Breast epithelium (tissue), 4 donors: Measurements from ENCODE around the gene AP5Z1. TPM values are rescaled to one million over a fixed set of nuclear protein-coding genes. Genes with fewer than 3 reads are reported as not detected.

ENCODE experiments used
- DNase-seq, 2 donors: peaks; one replicate each; pipeline ENCODE4 v3.0.0-alpha.2; 2019; ENCODE audit warnings: low spot score in 2 of 2
- H3K27ac ChIP-seq, 2 donors: fragments of 200-600 bp; sonication (generic) in 1 of 2; one replicate each; pipeline ENCODE4 v1.5.1; 2016 to 2019; ENCODE audit warnings: mild to moderate bottlenecking in 1 of 2
- H3K27me3 ChIP-seq, 2 donors: fragments of 200-600 bp; sonication (generic) in 1 of 2; one replicate each; pipeline versions ENCODE4 v1.5.1 to v1.6.0; 2017 to 2019; ENCODE audit warnings: control low read depth in 1 of 2, mild to moderate bottlenecking in 1 of 2
- H3K36me3 ChIP-seq: fragments of 200-600 bp; one replicate; pipeline ENCODE4 v1.5.1; 2019
- H3K4me1 ChIP-seq, 2 donors: fragments of 200-600 bp; sonication (generic); one replicate each; pipeline ENCODE4 v1.5.1; 2016 to 2019; ENCODE audit warnings: control low read depth in 1 of 2
- H3K4me3 ChIP-seq, 3 donors: fragments of 200-600 bp; sonication (generic); 1 replicate in 2 of 3; 2 replicates in 1 of 3; pipeline ENCODE4 v1.5.1; 2016 to 2019; ENCODE audit warnings: mild to moderate bottlenecking in 3 of 3, moderate library complexity in 2 of 3
- H3K9me3 ChIP-seq, 2 donors: fragments of 200-600 bp; sonication (generic) in 1 of 2; one replicate each; pipeline ENCODE4 v1.5.1; 2016 to 2019; ENCODE audit warnings: control low read depth in 1 of 2
- CTCF ChIP-seq, 3 donors: fragments of 450-650 bp; IDR thresholded peaks; one replicate each; pipeline ENCODE4 v1.5.1; 2016 to 2017; ENCODE audit warnings: antibody characterized with exemption in 3 of 3, mild to moderate bottlenecking in 3 of 3, moderate library complexity in 3 of 3
- POLR2A ChIP-seq: fragments of 450-650 bp; IDR thresholded peaks from one replicate; pipeline ENCODE4 v1.6.1; 2016; ENCODE audit warnings: antibody characterized with exemption, mild to moderate bottlenecking, moderate library complexity
- POLR2AphosphoS5 ChIP-seq, 3 donors: sonication (generic); formaldehyde crosslinking; IDR thresholded peaks; one replicate each; pipeline ENCODE4 v1.6.1; 2017; ENCODE audit warnings: antibody characterized with exemption in 3 of 3
- intact Hi-C: fragments of 100-400 bp; cut with DNase I; formaldehyde crosslinking; loops from one replicate; pipeline ENCODE4 v1.15.1; 2023; ENCODE audit warnings: low total_unique reads
- total RNA-seq, 3 donors: library from RNA; depleted of rRNA; stranded (reverse); fragments of >200 nt; gene quantifications; one replicate each; pipeline ENCODE4 v1.1.0, GENCODE V29; 2016

Gene AP5Z1
- total RNA-seq, 3 donors from 2014 or later = 20.0 to 25.9 (median 23.3) TPM

- TF ChIP-seq POLR2A (no peak), CTCF (IDR thresholded peaks at IDR 0.05) (no peak), POLR2AphosphoS5 (IDR thresholded peaks at IDR 0.05) (no peak)
- intact Hi-C loops = no loop called here
- Histone ChIP-seq H3K9me3 (no peaks in the 10 kb centered on the region), H3K4me3 (no peak overlapping the region), H3K27me3 (no peaks in the 10 kb centered on the region), H3K4me1 (no peaks in the 10 kb centered on the region), H3K27ac (peak overlapping the region in 1 of 2 donors; percentile 66), H3K36me3 (no peaks in the 10 kb centered on the region)
- no peak for DNase-seq
Observed at GRCh38 chr7:4820967-4821471, 45.6 kb downstream of the AP5Z1 start.

- no peak for DNase-seq
- intact Hi-C loops = no loop called here
- TF ChIP-seq CTCF (IDR thresholded peaks at IDR 0.05) (no peak), POLR2AphosphoS5 (IDR thresholded peaks at IDR 0.05) (no peak), POLR2A (no peak)
- Histone ChIP-seq H3K27ac (no peak overlapping the region), H3K4me1 (no peaks in the 10 kb centered on the region), H3K27me3 (no peaks in the 10 kb centered on the region), H3K9me3 (no peaks in the 10 kb centered on the region), H3K36me3 (no peaks in the 10 kb centered on the region), H3K4me3 (no peak overlapping the region)
Observed at GRCh38 chr7:4822677-4823076, 47.3 kb downstream of the AP5Z1 start.

- intact Hi-C loops = no loop called here
- H3K4me1 ChIP-seq = no peaks in the 10 kb centered on the region
- no peak for TF ChIP-seq CTCF (IDR thresholded peaks at IDR 0.05)
- no peak for TF ChIP-seq POLR2A
- TF ChIP-seq POLR2AphosphoS5 (IDR thresholded peaks at IDR 0.05) = no peak
- no peaks in the 10 kb centered on the region for H3K27me3 ChIP-seq
- no peak overlapping the region for H3K4me3 ChIP-seq
- DNase-seq = no peak
- H3K27ac ChIP-seq = no peak overlapping the region
- H3K36me3 ChIP-seq = no peaks in the 10 kb centered on the region
- no peaks in the 10 kb centered on the region for H3K9me3 ChIP-seq
Observed at GRCh38 chr7:4823441-4824119, 48.2 kb downstream of the AP5Z1 start.

- intact Hi-C loops = no loop called here
- H3K27ac ChIP-seq = no peak overlapping the region
- no peaks in the 10 kb centered on the region for H3K9me3 ChIP-seq
- H3K27me3 ChIP-seq = no peaks in the 10 kb centered on the region
- DNase-seq = no peak
- no peaks in the 10 kb centered on the region for H3K36me3 ChIP-seq
- no peaks in the 10 kb centered on the region for H3K4me1 ChIP-seq
- no peak overlapping the region for H3K4me3 ChIP-seq
- TF ChIP-seq POLR2AphosphoS5 (IDR thresholded peaks at IDR 0.05) = no peak
- TF ChIP-seq POLR2A = no peak
- no peak for TF ChIP-seq CTCF (IDR thresholded peaks at IDR 0.05)
Observed at GRCh38 chr7:4824120-4824775, 48.8 kb downstream of the AP5Z1 start.

- intact Hi-C loops = loop anchor here (1.0 kb wide), 1 partner anchor 17 kb away; no protein-coding TSS in a partner anchor
Observed at GRCh38 chr7:4825081-4825480, 49.7 kb downstream of the AP5Z1 start.

More at GRCh38 chr7:4825081-4825480, 49.7 kb downstream of the AP5Z1 start:
- Histone ChIP-seq H3K36me3 (no peaks in the 10 kb centered on the region), H3K4me1 (no peaks in the 10 kb centered on the region), H3K9me3 (no peaks in the 10 kb centered on the region), H3K4me3 (no peak overlapping the region), H3K27ac (no peak overlapping the region), H3K27me3 (no peaks in the 10 kb centered on the region)
- TF ChIP-seq POLR2A (no peak), POLR2AphosphoS5 (IDR thresholded peaks at IDR 0.05) (no peak), CTCF (IDR thresholded peaks at IDR 0.05) (no peak)
- no peak for DNase-seq
